Stomach (tissue), 4 donors: ENCODE measurements around the gene ARHGEF3.

Experiments used
- CTCF ChIP-seq, 7 experiments: fragments of 450-650 bp in 4 of 7; fragments of 200-600 bp in 3 of 7; sonication (generic) in 3 of 7; IDR thresholded peaks; one replicate each; pipeline ENCODE4 v1.5.1; 2016 to 2019; ENCODE audit warnings: antibody characterized with exemption in 7 of 7, control low read depth in 2 of 7, mild to moderate bottlenecking in 1 of 7
- POLR2A ChIP-seq, 4 donors: fragments of 450-650 bp; IDR thresholded peaks; one replicate each; pipeline ENCODE4 v1.6.1; 2016; ENCODE audit warnings: antibody characterized with exemption in 4 of 4, control low read depth in 2 of 4, mild to moderate bottlenecking in 1 of 4, moderate library complexity in 1 of 4
- POLR2AphosphoS5 ChIP-seq, 3 donors: sonication (generic); formaldehyde crosslinking; IDR thresholded peaks; one replicate each; pipeline ENCODE4 v1.6.1; 2016; ENCODE audit warnings: antibody characterized with exemption in 3 of 3

GRCh38 chr3:56683122-56683817, 118.5 kb downstream of the ARHGEF3 start, which contains the start of gene TASOR:
- TF ChIP-seq CTCF (IDR thresholded peaks at IDR 0.05) (no peak), POLR2A (IDR thresholded peaks at IDR 0.05) (peak in 1 of 4 donors; percentile 26), POLR2AphosphoS5 (IDR thresholded peaks at IDR 0.05) (peak; percentile 75 to 91 (median 88))
